ENCODE measurements around the gene CCDC157.

The CCDC157 gene

GRCh38 chr22:30416403-30416802, 59.6 kb downstream of the CCDC157 start:
- DNase-seq = no peak

GRCh38 chr22:30416837-30417236, 60.0 kb downstream of the CCDC157 start:
- no peak for DNase-seq

GRCh38 chr22:30420347-30421125, 63.7 kb downstream of the CCDC157 start:
- no peak for DNase-seq

- no peak for DNase-seq
Measured at GRCh38 chr22:30421695-30422480, 65.1 kb downstream of the CCDC157 start.

GRCh38 chr22:30422481-30423300, 65.9 kb downstream of the CCDC157 start:
- DNase-seq = peak; percentile 71 to 78

- peak in 1 of 2 donors; percentile 23 for DNase-seq
Measured at GRCh38 chr22:30423301-30423958, 66.6 kb downstream of the CCDC157 start.

- DNase-seq = peak; percentile 99
Measured at GRCh38 chr22:30423959-30424533, 67.2 kb downstream of the CCDC157 start.

GRCh38 chr22:30424534-30425326, 67.9 kb downstream of the CCDC157 start:
- no peak for DNase-seq

- no peak for DNase-seq
Measured at GRCh38 chr22:30425327-30425615, 68.5 kb downstream of the CCDC157 start.

- peak; percentile 29 to 53 for DNase-seq
Measured at GRCh38 chr22:30425616-30426387, 69.0 kb downstream of the CCDC157 start, which contains the start of gene MTFP1. Gene MTFP1 (plus strand): TSS chr22:30425768. CDS start chr22:30425880, 112 bp downstream.

Measured in inflammatory macrophage (primary cell).